NCI-H2227 treated with DMSO at 0.1 percent for 48 hours (cell line): Measurements from ENCODE around the gene ATG3.
"Not testable (repeated sequence)": the region's sequence is repeated elsewhere in the genome, so short reads cannot be mapped to it uniquely, and the experiment has no call there.

ENCODE experiments used
- DNase-seq: peaks from one replicate; lab custom pipeline; 2025; lab: John Stamatoyannopoulos, UW

ATG3 gene

DNA sequence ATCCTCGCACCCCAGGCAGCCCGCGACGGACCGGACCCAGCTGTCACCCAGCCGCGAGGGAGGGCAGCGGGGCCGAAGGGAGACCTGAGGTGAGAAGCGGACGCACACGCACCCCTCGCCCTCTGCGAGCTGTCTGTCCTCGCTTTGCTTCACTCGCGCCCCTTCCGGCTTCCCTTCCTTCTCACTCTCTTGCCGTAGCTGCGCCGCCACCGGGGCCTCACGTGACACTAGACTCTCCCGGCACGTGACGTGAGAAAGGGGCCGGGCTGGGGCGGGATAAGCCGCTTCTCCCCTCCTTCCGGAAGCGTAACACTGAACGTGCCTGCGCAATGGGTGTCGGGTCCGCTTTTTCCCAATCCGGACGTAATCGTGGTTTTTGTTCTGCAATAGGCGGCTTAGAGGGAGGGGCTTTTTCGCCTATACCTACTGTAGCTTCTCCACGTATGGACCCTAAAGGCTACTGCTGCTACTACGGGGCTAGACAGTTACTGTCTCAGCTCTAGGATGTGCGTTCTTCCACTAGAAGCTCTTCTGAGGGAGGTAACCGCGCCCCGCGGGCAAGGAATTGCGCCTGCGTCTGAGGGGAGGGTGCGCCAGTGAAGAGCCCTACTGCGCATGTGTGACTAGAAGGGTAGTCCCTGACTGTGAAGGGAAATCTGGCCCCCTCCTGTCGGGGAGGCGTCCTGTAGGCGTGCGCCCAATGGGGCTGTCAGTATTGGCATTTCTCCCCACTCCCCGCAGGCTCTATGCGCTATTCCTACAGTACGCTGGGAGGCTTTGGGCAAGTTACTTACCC, at the start of gene ATG3, which contains the start of gene SLC35A5:
Gene ATG3 (minus strand): TSS at position 229 of the 796 bp plus-strand sequence. CDS start 434 bp downstream, outside the sequence.
Gene SLC35A5 (plus strand): TSS at position 312 of the 796 bp plus-strand sequence. CDS start 1,359 bp downstream, outside the sequence.
- DNase-seq = peak; percentile 98

DNA sequence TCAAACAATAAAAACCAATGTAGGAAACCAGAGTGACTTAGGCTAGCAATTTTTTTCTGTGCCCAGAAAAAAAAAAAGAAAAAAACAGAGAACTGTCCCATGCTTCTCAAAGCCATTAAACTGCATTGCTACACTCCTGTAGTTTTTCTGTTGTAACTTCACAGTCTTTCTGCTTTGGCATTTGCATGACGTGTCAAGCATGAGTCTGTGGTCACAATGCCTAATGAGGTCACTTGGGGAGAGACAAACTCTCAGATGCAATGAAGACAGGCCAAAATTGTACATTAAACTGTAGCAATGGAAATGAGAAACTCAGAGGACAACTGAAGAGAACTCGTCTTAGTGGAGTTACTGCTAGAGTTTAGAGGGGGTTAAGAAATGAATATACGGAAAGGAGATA, 48.4 kb upstream of the ATG3 start:
- DNase-seq = no peak

DNA sequence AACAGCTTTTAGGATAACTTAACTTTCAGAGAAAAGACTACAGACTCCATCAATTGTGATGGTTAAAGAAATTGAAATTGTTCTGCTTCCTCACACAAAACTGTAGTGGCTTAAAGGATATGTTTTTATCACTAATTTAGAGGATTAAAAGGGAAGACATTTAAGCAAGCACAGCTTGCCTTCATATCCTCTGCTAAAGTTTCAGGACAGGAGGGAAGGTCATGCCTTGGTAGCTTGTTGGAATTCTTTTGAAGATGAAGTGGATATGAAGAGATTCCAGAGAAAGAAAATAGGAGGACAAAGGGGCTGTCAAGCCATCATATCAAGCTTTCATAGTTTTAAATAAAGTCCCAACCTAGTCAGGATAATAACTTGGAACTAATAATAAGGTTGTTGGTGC, 46.1 kb upstream of the ATG3 start:
- DNase-seq = no peak

DNA sequence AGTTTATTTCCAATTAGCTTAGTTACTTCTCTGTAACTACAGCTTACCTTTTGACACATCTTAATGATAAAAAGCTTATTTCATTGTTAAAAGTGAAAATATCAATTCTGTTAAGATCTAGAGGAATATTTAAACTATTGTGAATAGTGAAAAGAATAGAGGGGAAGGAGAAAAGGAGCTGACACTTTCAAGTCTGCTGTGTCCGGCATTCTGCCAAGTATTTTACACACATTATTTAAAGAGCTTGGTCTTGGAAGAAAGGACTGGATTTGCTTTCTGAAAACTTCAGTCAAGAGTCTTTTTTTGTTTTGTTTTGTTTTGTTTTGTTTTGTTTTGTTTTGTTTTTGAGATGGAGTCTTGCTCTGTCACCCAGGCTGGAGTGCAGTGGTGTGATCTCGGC, 44.3 kb upstream of the ATG3 start:
- DNase-seq = no peak

DNA sequence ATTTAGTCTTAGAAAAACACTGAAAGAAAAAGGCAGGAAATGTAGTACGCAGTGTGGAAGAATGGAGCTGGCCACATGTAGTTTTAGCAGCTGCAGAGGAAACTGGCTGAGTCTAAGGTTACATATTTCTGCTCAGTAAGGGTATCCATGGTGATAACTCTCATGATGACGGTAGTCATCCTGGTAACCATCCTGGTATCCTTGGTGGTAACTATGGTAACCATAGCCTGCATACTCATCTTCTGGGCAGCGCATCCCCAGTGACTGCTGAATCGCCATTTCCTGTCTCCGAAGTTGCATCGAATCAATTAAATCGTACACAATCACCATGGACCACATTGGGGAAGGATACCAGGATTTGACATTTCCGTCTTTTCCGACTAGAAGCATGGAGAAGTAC, 43.5 kb upstream of the ATG3 start:
- peak; percentile 49 for DNase-seq

DNA sequence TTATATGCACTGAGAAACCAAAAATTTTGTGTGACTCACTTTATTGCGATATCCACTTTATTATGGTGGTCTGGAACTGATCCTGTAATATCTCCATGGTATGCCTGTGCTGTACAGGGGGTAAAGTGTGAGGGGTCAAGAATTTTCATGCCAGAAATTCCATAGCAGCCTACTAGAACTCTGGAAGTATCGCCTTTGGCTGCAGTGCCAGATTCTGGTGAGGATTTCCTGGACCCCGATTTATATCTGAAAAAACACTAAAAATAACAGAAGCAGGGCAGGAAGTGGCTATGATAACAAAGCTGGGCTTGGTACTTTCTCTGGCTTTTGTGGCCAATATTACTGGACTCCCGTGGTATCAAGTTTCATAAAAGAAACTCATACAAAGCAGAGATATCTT, 42.8 kb upstream of the ATG3 start:
- no peak for DNase-seq

DNA sequence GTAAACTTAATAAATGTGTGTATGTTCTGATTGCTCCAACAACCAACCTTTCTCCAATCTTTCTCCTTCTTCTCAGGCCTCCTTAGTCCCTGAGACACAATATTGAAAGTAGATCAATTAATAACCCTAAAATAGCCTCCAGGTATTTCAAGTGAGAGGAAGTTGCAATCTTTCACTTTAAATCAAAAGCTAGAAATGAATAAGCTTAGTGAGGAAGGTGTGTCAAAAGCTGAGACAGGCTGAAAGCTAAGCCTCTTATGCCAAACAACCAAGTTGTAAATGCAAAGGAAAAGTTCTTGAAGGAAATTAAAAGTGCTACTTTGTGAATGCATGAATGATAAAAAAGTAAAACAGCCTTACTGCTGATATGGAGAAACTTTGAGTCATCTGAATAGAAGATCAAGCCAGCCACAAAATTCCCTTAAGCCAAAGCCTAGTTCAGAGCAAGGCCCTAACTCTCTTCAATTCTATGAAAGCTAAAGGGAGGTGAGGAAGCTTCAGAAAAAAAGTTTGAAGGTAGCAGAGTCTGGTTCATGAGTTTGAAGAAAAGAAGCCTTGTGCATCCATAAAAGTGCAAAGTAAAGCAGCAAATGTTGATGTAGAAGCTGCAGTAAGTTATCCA, 40.6 kb upstream of the ATG3 start:
- DNase-seq = no peak

DNA sequence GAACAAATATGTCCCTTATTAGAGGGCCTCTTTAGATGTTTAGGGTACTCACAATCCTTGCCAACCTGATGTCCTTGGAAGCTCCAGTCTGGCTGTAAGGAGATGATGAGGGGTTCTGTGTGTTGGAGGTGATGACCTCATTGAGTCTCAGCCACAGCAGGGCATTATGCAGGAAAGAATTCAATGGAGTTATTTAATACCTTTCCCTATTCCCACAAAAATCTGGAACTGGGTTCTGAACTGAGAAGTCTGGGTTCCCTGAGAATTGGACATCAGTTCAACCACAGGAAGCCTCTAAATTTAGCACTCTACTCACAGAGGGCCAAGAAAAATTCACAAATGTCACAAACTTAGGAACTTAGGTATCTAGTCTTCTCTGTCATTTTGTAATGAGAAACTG, 37.0 kb upstream of the ATG3 start:
- no peak for DNase-seq

DNA sequence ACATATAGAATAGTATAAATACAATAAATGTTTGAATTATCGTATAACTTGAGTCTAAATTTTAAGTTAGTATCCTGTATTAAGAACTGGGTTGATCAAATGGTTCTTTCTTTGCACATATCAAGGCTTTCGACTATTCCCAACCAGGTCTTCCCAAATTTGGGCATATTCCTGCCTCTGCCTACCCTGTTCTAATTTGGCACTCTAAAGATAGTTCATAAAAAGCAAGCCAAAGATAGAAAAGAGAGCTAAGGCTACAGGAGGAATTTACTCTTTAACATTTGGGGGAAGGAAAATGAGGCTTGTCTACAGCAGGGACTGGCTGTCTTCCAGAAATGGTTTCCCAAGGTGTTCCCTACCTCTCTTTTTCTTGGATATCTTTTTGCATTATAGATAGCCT, 36.2 kb upstream of the ATG3 start:
- DNase-seq = no peak

DNA sequence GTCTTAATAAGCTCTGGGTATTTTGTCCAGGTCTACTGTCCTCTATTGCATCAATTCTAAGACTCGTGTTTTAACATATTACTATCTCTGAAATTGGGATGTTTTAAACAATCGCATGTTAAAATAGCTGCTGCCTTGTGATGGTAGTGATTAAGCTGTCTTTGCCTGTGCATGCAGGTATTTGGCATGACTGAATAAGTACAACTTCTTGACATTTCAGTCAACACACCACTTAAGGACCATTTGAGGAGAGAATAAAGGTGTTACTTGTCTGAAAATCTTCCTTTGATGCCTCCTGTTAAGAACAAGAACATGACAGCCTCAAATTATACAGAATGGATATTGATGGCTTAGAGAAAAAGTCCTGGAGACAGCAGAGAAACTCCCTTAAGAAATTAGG, 33.1 kb upstream of the ATG3 start:
- DNase-seq = no peak

DNA sequence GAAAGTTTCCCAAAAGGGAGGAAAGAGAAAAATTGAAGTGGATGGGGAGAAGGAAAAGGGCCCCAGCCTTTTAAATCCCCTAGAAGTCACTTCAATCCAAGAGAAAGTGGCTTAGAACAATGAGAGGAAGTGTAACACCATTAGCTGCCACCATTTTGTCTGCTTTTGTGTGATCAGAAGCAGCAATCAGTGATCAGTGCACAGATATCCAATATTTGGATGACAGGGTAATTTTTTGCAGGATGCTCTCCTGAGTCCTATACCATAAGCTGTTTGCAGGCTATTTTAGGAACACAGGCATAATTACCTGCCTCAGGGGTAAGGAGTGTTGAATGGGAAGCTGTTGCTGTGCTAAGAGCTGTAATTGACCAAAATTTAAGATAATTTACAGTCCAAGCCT, 31.5 kb upstream of the ATG3 start:
- no peak for DNase-seq

DNA sequence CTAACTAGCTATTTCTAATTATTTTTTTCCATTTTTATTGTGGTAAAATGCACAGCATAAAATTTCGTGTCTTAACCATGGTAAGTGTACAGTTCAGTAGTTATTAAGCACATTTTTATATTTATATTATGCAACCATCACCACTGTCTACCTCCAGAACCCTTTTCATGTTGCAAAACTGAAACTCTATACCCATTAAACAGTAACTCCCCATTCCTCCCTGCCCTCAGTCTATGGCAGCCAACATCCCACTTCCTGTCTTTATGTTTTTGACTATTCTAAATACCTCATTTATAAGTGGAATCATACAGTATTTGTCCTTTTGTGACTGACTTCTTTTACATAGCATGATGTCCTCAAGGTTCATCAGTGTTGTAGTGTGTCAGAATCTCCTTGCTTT, 25.6 kb upstream of the ATG3 start:
- DNase-seq = no peak

DNA sequence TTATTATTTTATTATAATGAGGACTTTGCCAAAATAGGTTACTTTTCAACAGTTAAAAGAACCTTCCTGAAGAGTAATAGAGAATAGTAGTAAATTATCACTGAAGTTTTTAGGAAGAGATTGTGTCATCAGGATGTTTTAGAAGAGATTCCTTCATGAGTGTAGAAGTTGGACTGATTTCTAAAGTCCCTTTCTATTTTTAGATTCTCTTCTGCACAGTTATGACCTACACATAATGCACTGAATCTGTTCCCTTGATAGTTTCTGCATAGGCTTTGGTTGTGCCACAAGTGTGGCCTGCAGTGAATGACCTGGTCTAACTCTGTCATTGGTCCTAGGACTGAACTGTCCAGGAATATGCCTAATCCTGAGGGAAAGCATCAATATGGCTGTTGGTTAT, 24.0 kb upstream of the ATG3 start:
- DNase-seq = no peak

DNA sequence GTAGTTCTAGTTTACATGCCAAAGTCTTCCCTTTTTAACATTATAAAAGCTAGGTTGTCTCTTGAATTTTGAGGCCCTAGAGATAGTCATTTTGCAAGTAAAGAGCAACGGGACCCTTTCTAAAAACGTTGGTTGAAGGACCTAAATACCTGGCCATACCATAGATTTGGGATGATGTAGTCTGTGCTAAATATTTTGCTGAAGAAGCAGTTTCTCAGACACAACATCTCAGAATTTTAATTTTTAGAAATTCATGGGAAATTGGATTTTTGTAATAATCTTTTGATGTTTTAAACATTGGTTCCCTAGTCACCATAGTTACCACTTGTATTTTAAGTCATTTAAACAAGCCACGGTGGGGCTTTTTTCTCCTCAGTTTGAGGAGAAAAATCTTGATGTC, 21.3 kb upstream of the ATG3 start:
- no peak for DNase-seq

DNA sequence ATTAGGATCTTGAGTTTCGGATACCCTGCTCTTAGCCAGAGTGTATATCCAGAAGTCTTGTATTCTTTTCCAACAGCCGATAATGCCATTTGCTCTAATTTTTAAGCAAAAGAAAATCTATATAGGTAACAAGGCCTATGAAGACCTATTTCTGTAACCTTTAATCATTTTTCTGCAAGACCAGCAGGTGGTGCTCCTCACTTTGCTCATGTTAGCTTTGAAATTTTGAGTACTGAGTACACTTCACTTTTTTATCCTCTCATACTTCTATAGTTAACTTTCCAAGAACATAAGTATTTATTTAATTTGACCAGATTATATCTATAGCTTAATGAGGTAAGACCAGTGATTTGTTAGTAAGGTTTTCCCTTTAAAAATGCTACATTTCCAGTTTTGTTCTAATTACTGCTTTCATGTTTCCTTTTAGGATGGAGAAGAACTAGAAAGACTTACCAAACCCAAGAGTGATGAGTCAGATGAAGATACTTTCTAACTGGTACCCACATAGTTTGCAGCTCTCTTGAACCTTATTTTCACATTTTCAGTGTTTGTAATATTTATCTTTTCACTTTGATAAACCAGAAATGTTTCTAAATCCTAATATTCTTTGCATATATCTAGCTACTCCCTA, 20.6 kb upstream of the ATG3 start:
- peak; percentile 44 for DNase-seq

DNA sequence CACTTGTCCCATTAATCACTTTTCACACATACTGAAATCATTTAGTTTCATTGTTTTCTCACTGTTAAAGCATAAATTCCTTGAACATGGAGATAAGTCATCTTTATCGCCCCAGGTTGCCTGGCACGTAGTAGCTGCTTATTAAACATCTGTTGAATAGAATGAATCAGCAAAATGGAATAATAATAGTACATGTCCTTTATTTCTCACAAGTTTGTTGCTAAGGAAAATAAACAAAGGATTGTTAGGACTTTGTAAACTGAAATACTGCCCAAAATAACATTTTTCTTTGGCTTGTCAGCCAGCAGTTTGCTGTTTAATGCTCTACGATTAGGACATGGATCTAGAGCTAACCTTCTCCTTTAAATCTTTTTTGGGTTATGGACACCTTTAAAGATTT, 17.9 kb upstream of the ATG3 start:
- DNase-seq = no peak

DNA sequence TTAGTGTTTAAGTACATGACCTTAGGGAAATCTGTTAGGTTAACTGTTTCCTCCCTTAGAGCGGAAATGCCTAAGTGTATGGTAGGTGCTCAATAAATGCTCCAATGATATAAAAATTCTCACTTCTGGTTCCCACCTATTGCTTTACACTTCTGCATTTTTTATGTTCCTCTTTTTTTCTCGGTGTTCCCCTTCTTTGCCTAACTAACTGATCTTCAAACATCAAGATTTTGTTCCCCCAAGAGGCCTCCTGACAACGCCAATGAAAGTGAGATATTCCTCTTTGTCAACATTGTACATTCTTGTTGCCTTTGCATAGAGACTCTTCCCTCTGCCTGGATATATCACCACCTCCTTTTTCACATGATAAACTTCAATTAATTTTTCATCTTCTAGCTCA, 17.5 kb upstream of the ATG3 start:
- no peak for DNase-seq

DNA sequence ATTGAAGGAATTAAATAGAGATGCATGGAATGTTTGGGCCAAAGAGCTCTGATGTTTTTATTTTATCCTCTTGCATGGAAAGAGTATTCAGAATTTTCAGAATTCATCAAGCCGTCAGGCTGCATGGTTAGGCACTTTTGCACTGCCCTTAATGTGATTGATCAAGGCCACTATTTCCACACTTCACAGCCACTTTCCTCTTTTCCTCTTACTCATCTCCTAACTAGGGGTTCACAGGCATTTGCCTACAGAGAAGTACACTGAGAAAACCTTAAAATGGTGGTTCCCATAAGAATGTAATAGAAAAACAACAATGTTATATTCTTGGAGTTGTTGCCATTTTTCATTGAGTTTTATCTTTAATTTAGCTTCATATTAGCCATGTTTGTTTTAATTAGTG, 10.9 kb upstream of the ATG3 start:
- DNase-seq = no peak

DNA sequence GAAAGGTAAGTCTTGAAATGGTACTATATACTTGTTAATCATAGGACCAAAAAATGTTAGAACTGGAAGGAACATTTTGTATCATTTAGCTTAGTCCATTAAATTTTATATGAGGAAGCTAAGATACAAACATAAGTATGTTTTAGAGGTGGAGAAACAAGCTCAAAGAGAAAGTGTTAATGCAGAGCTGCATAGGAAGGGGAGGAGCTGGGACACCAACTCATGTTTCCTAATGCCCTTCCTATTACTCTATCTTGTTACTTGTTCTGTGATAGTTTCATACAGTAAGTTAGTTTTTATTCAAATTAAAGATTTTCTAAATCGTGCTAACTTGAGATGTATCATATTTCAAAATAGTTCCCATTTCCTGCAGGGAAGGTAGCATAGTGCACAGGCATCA, 7.5 kb upstream of the ATG3 start:
- DNase-seq = no peak

DNA sequence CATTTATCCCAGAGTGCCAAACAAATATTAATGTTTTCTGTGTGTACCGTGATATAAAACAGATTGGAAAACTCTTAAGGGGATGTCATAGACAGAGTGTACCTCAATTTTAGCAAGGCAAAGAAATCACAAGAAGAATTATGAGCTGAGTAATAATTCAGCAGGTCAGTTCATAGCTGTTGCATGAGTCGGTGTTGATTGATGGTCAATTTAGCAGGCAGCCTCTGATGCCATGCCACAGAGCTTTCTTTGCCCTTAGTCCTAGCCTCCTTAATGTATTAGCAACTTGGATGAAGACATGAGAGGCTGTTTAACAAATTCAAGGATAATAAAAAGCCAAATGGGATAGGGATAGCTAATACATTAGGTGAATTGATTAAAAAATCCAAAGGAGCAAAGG, 6.9 kb upstream of the ATG3 start:
- no peak for DNase-seq

DNA sequence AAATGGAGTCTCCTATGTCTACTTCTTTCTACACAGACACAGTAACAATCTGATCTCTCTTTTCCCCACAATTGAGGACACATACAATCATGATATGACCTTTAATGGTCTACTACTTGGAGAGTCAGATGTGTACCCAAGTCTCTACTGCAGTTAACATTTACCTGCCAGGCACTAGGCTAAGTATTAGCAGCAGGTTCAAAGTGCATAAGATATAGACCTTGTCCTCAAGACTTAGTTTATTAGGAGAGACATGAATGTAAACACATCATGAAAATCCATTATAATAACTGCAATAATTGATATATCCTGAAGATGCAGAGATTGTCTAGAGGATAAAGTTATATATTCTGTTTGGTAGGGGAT, 3.2 kb upstream of the ATG3 start:
- no peak for DNase-seq

DNA sequence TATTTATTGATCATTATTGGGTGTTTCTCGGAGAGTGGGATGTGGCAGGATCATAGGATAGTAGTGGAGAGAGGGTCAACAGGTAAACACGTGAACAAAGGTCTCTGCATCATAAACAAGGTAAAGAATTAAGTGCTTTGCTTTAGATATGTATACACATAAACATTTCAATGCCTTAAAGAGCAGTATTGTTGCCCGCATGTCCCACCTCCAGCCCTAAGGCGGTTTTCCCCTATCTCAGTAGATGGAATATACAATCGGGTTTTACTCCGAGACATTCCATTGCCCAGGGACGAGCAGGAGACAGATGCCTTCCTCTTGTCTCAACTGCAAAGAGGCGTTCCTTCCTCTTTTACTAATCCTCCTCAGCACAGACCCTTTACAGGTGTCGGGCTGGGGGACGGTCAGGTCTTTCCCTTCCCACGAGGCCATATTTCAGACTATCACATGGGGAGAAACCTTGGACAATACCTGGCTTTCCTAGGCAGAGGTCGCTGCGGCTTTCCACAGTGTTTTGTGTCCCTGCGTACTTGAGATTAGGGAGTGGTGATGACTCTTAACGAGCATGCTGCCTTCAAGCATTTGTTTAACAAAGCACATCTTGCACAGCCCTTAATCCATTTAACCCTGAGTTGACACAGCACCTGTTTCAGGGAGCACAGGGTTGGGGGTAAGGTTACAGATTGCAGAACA, 2.6 kb upstream of the ATG3 start:
- DNase-seq = not testable (repeated sequence)

DNA sequence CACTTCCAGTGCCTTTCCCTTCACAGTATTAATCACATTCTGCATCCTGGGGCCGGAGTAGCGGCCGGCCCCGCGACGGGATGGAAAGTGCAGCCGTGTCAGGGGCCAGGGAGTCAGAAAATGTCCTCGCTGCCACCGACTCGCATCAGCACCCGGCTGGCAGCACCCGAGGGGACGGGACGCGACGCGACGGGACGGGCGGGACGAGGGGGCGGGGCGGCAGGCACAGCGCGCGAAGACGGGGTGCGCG, 353 bp downstream of the ATG3 start:
- no peak for DNase-seq
